HUES64 (cell line): ENCODE measurements around the gene MROH2A.

Experiments used
- H3K27ac ChIP-seq: 2 replicates; pipeline ENCODE4 v1.7.0; 2013; ENCODE audit warnings: low read depth, low read length, inconsistent platforms
- H3K27me3 ChIP-seq: 2 replicates; pipeline ENCODE4 v1.6.1; 2013; ENCODE audit warnings: mild to moderate bottlenecking, low read length; ENCODE audit not compliant: insufficient read depth
- H3K36me3 ChIP-seq: 2 replicates; pipeline ENCODE4 v1.6.1; 2013; ENCODE audit warnings: mild to moderate bottlenecking, low read length; ENCODE audit not compliant: insufficient read depth
- H3K4me1 ChIP-seq: 2 replicates; pipeline ENCODE4 v1.6.1; 2013; ENCODE audit warnings: mild to moderate bottlenecking, low read length, moderate library complexity; ENCODE audit not compliant: insufficient read depth
- H3K4me3 ChIP-seq: 2 replicates; pipeline ENCODE4 v1.5.1; 2013; ENCODE audit warnings: mild to moderate bottlenecking, low read length, moderate library complexity
- H3K9ac ChIP-seq: 2 replicates; pipeline ENCODE4 v1.6.1; 2013; ENCODE audit warnings: mild to moderate bottlenecking, low read depth, low read length
- H3K9me3 ChIP-seq: 2 replicates; pipeline ENCODE4 v1.6.1; 2013; ENCODE audit warnings: low read depth, low read length; ENCODE audit not compliant: insufficient read depth
- WGBS: fragments of 150-250, 120-280 bp; methylation state at CpG from one replicate; pipeline ENCODE4 v1.1.7; 2013; ENCODE audit warnings: missing lambda C conversion rate; 5-methylcytosine and 5-hydroxymethylcytosine counted together

Gene MROH2A

GRCh38 chr2:233853883-233854240 lies 75.7 kb downstream of the MROH2A start:
- no peaks in the 10 kb centered on the region for H3K9me3 ChIP-seq
- no peaks in the 10 kb centered on the region for H3K27me3 ChIP-seq
- H3K36me3 ChIP-seq: peaks cover 44% of the 10 kb centered on the region
- H3K27ac ChIP-seq: peak overlapping the region; percentile 44; the same call in 1 of the 2 replicates
- WGBS: under 1% methylated on average over 25 of the region's 25 CpGs
- peaks cover 15% of the 10 kb centered on the region; the same call in 1 of the 2 replicates for H3K4me1 ChIP-seq
- peak overlapping the region; percentile 88 for H3K9ac ChIP-seq
- H3K4me3 ChIP-seq: peak overlapping the region; percentile 67

DNA sequence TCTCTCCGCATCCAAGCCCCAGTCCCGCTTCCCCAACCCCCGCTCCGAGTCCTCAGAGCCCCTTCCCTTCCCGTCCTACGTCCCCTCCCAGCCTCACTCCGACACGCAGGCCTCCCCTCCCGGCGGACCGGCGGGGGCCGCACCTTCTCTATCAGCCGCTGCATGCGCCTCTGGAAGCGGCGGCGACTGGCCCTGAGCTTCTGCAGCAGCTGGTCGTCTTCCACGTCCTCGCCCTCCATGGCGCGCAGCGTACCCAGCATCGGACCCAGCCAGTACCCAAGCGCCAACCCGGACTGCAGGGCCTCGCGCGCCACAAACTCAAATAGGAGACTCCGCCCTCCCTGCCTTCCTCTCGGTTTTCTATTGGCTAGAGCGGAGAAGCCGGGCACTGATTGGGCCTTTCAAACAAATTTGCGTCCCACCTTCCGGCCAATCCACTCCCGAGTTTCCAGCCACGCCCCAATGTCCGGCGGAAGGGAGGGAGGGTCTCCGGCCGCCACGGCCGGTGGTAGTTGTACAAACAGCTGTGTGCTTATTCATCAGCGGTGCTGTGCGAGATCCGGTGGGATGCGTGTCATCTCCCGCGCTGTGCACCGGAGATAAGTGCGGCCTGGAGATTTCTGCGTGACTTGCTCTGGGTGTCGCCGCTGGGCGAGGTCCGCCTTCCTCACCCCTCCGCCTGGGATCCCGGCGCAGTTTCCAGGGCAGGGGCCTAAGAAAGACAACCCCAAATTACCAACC lies 76.3 kb downstream of the MROH2A start, which contains the start of gene HJURP:
Gene HJURP, minus strand, starts transcription at position 295 of the 741 bp plus-strand sequence. Its CDS starts 35 bp downstream, at position 260.
- peaks cover 15% of the 10 kb centered on the region; the same call in 1 of the 2 replicates for H3K4me1 ChIP-seq
- no peaks in the 10 kb centered on the region for H3K9me3 ChIP-seq
- H3K27ac ChIP-seq: peak within 1 kb of the TSS; percentile 44
- WGBS: under 1% methylated on average over 60 of the region's 60 CpGs
- no peaks in the 10 kb centered on the region for H3K27me3 ChIP-seq
- H3K9ac ChIP-seq: peak within 1 kb of the TSS; percentile 88
- peak within 1 kb of the TSS; percentile 67 for H3K4me3 ChIP-seq
- H3K36me3 ChIP-seq: peaks cover 39% of the 10 kb centered on the region

GRCh38 chr2:233855345-233855744 lies 77.2 kb downstream of the MROH2A start:
- H3K4me1 ChIP-seq: peaks cover 15% of the 10 kb centered on the region; the same call in 1 of the 2 replicates
- 94% methylated on average over 5 of the region's 5 CpGs for WGBS
- H3K4me3 ChIP-seq: peak overlapping the region; percentile 67
- no peak overlapping the region for H3K9ac ChIP-seq
- peaks cover 30% of the 10 kb centered on the region for H3K36me3 ChIP-seq
- no peak overlapping the region for H3K27ac ChIP-seq
- no peaks in the 10 kb centered on the region for H3K9me3 ChIP-seq
- no peaks in the 10 kb centered on the region for H3K27me3 ChIP-seq

DNA sequence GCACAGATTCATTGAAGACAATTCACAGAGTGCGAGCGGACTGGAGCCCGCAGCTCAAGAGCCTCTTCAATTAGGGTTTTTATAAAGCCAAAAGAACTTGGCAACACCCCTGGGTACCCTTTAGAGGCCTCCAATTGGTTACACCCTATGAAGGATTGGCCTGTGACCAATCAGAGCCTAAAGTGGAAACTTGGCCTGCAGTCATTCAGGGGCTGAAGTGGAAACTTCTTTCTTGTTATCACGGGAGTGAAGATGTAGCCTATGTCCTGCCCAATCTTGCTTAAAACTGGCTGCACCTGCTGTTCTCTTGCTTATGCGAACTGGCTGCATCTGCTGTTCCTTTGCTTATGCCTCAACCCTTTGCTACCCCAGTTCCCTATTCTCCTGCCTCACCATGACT lies 78.1 kb downstream of the MROH2A start:
- 94% methylated on average over 5 of the region's 5 CpGs for WGBS
- H3K27me3 ChIP-seq: no peaks in the 10 kb centered on the region
- H3K4me3 ChIP-seq: no peak overlapping the region
- peaks cover 15% of the 10 kb centered on the region; the same call in 1 of the 2 replicates for H3K4me1 ChIP-seq
- no peaks in the 10 kb centered on the region for H3K9me3 ChIP-seq
- no peak overlapping the region for H3K9ac ChIP-seq
- H3K27ac ChIP-seq: no peak overlapping the region
- H3K36me3 ChIP-seq: peaks cover 21% of the 10 kb centered on the region

DNA sequence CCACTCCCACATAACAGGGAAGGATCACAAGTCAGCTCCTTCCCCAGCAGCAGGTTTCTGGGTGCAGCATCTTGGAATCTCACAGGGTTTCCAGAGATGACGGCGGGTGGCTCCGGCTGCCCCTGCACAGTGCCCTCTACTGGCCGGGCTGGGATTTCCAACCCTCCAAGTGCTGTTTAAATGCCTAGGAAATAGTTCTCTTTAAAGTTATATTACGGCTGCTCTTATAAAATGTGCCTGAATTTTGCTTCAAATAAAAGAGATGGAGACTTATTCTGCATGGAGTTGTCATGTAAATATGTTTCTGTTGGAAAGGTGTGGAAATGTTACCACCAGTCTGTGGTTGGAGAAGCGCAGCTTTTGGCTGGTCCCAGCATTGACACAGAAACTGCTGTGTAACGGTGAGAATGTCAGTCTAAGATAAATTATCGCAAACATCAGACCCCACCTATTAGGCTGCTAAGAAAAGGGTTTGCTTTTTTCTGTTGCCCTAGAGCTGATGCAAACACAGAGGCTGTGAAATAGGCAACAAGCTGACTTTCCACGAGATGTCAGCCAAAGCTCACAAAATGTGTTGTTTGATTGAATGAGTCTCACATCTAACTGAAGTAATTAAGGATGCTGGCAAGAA lies 79.5 kb downstream of the MROH2A start:
- Histone ChIP-seq H3K27me3 (no peaks in the 10 kb centered on the region), H3K4me1 (peaks cover 14% of the 10 kb centered on the region; the same call in 1 of the 2 replicates)
- 69% methylated on average over 9 of the region's 9 CpGs for WGBS

DNA sequence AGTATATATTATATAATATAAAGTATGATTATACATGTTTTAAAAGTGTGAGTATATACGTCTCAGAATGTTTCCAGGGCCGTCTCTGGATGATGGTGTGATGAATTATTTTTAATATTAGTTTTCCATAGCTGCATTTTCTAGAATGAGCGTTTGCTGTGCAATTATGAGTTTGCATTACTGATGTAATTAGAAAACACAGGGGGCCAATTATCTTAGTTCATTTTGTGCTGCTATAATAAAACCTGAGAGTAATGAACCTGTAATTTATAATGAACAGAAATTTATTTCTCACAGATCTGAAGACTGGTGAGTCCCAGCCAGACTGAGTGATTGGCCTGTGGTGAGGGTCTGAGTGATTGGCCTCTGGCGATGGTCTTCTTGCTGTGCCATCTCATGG lies 80.2 kb downstream of the MROH2A start:
- Histone ChIP-seq H3K27me3 (no peaks in the 10 kb centered on the region), H3K9me3 (no peaks in the 10 kb centered on the region), H3K9ac (no peak overlapping the region), H3K4me3 (no peak overlapping the region), H3K36me3 (no peaks in the 10 kb centered on the region), H3K27ac (no peak overlapping the region), H3K4me1 (0 out of 2 replicates have a peak, but pooled peaks cover 7% of the 10 kb centered on the region)
- WGBS: 89% methylated on average over 4 of the region's 4 CpGs

More for the DNA sequence above, 79.5 kb downstream of the MROH2A start:
- Histone ChIP-seq H3K27ac (no peak overlapping the region), H3K4me3 (no peak overlapping the region), H3K36me3 (peaks cover 7% of the 10 kb centered on the region), H3K9ac (no peak overlapping the region), H3K9me3 (no peaks in the 10 kb centered on the region)

DNA sequence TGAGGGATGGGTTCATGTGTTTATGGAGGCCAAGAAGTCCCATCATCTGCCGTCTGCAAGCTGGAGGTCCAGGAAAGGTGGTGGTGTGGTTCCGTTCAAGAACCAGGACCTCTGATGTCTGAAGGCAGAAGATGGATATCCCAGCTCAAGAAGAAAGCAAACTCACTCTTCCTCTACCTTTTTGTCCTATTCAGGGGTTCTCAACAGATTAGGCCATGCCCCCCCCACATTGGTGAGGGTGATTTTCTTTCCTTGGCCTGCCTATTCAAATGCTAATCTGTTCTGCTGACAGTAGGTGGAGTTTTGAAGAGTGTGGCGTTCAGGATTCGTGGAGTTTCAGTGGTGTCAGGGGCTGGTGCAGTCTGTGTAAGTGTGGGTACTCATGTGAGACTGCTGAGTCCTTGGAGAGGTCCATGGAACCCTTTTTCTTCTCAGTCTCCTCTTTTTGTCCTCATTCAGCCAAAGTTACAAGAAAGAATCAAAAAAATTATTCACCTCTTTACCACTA lies 84.2 kb downstream of the MROH2A start:
- H3K9me3 ChIP-seq: no peaks in the 10 kb centered on the region
- 70% methylated on average over 4 of the region's 4 CpGs for WGBS
- no peaks in the 10 kb centered on the region for H3K27me3 ChIP-seq
- 0 out of 2 replicates have a peak, but pooled peaks cover 2% of the 10 kb centered on the region for H3K4me1 ChIP-seq
- peaks cover 19% of the 10 kb centered on the region for H3K36me3 ChIP-seq
- H3K4me3 ChIP-seq: no peak overlapping the region
- no peak overlapping the region for H3K27ac ChIP-seq
- no peak overlapping the region for H3K9ac ChIP-seq

GRCh38 chr2:233865838-233866237 lies 87.7 kb downstream of the MROH2A start:
- H3K27me3 ChIP-seq: peaks cover 7% of the 10 kb centered on the region; the same call in 1 of the 2 replicates
- peaks cover 19% of the 10 kb centered on the region for H3K36me3 ChIP-seq
- no peak overlapping the region for H3K27ac ChIP-seq
- H3K9me3 ChIP-seq: peaks cover 10% of the 10 kb centered on the region; the same call in 1 of the 2 replicates
- H3K4me1 ChIP-seq: 0 out of 2 replicates have a peak, but pooled peaks cover 2% of the 10 kb centered on the region
- no peak overlapping the region for H3K4me3 ChIP-seq
- no peak overlapping the region for H3K9ac ChIP-seq
- 96% methylated on average over 3 of the region's 3 CpGs for WGBS

DNA sequence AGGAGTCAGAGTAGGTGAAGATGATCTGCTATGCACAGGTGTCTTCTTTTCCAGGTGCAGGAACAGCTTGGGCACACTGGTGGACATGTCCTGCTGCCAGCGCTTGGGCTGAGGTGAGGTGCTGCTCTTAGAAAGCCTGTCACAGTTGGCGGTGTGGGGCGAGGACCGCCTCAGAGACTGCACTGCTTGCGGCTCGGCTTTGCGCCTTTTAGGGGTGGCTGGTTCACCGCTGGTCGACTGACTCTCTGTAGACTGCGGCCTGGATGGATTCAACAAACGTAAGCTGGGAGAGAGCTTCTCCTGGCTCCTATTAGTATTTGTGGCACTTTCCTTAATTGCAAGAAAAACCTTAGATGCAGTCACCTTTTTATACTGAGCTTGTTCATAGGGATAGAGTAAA lies 88.3 kb downstream of the MROH2A start:
- Histone ChIP-seq H3K4me1 (0 out of 2 replicates have a peak, but pooled peaks cover 2% of the 10 kb centered on the region), H3K9me3 (peaks cover 10% of the 10 kb centered on the region; the same call in 1 of the 2 replicates), H3K4me3 (no peak overlapping the region), H3K27ac (no peak overlapping the region), H3K27me3 (peaks cover 13% of the 10 kb centered on the region; the same call in 1 of the 2 replicates), H3K36me3 (peaks cover 19% of the 10 kb centered on the region), H3K9ac (no peak overlapping the region)
- WGBS: 98% methylated on average over 11 of the region's 11 CpGs

DNA sequence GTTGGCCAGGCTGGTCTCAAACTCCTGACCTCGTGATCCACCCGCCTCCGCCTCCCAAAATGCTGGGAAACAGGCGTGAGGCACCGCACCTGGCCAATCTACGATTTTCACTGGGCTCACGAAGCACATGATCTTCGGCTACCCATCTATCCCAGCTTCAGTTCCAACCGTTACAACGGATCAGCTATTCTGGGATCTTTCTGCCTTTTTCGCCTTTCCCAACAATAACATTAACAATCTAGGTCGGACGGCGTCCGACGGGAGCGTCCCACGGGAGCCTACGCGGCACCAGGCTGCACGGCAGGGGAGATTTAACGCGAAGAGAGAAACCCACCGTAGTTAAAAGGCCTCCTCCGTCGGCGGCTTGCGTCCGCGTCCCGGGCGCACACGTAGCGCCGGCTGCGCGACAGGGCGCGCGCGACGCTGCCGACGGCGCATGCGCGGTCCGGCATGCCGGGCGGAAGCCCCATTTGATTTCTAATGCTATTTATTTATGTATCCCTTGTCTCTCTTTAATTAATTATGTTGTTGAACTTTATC lies 89.9 kb downstream of the MROH2A start, which contains the start of gene MSL3B:
Gene MSL3B, minus strand, starts transcription at position 394 of the 540 bp plus-strand sequence.
- H3K27ac ChIP-seq: peak within 1 kb of the TSS; percentile 76
- peaks cover 10% of the 10 kb centered on the region; the same call in 1 of the 2 replicates for H3K9me3 ChIP-seq
- 13% methylated on average over 47 of the region's 50 CpGs for WGBS
- peak within 1 kb of the TSS; percentile 91 for H3K9ac ChIP-seq
- H3K27me3 ChIP-seq: peaks cover 29% of the 10 kb centered on the region; the same call in 1 of the 2 replicates
- H3K4me3 ChIP-seq: peak within 1 kb of the TSS; percentile 92
- no peaks in the 10 kb centered on the region for H3K4me1 ChIP-seq
- peaks cover 19% of the 10 kb centered on the region for H3K36me3 ChIP-seq
